GM19043 (cell line): ENCODE measurements around the gene SEPTIN14.
A peak's percentile ranks its signal among the peaks of the same experiment; 100 is the strongest.
"Not testable (repeated sequence)": the region's sequence is repeated elsewhere in the genome, so short reads cannot be mapped to it uniquely, and the experiment has no call there.

ENCODE experiments used
- ATAC-seq: cut with Tn5 transposase; IDR thresholded peaks from one replicate; pipeline ENCODE4 v1.9.1; 2021; ENCODE audit warnings: low read depth; ENCODE audit not compliant: unreplicated experiment

The SEPTIN14 gene

GRCh38 chr7:55862652-55863051 is at the start of gene SEPTIN14:
SEPTIN14 (minus strand) TSS chr7:55862752; CDS start chr7:55861996, 756 bp downstream.
- not testable (repeated sequence) for ATAC-seq

- ATAC-seq, result peak; percentile 92
Observed at GRCh38 chr7:55903985-55904759, 41.6 kb upstream of the SEPTIN14 start.

- not testable (repeated sequence) for ATAC-seq
Observed at GRCh38 chr7:55901059-55901458, 38.5 kb upstream of the SEPTIN14 start.

- ATAC-seq, result no peak
Observed at GRCh38 chr7:55898287-55898686, 35.7 kb upstream of the SEPTIN14 start.

GRCh38 chr7:55895021-55895420 is 32.5 kb upstream of the SEPTIN14 start:
- no peak for ATAC-seq

GRCh38 chr7:55893940-55894339 is 31.4 kb upstream of the SEPTIN14 start:
- no peak for ATAC-seq

- not testable (repeated sequence) for ATAC-seq
Observed at GRCh38 chr7:55888378-55888777, 25.8 kb upstream of the SEPTIN14 start.

GRCh38 chr7:55887821-55888247 is 25.3 kb upstream of the SEPTIN14 start:
- no peak for ATAC-seq

- ATAC-seq, result no peak
Observed at GRCh38 chr7:55884321-55884720, 21.8 kb upstream of the SEPTIN14 start.

- ATAC-seq, result no peak
Observed at GRCh38 chr7:55878691-55879090, 16.1 kb upstream of the SEPTIN14 start.

GRCh38 chr7:55877308-55877707 is 14.8 kb upstream of the SEPTIN14 start:
- no peak for ATAC-seq

- no peak for ATAC-seq
Observed at GRCh38 chr7:55873765-55874164, 11.2 kb upstream of the SEPTIN14 start.

- no peak for ATAC-seq
Observed at GRCh38 chr7:55871932-55872485, 9.5 kb upstream of the SEPTIN14 start.

- not testable (repeated sequence) for ATAC-seq
Observed at GRCh38 chr7:55868989-55869388, 6.4 kb upstream of the SEPTIN14 start.

- not testable (repeated sequence) for ATAC-seq
Observed at GRCh38 chr7:55845164-55845563, 17.4 kb downstream of the SEPTIN14 start.

- no peak for ATAC-seq
Observed at GRCh38 chr7:55838595-55838994, 24.0 kb downstream of the SEPTIN14 start.

- ATAC-seq, result no peak
Observed at GRCh38 chr7:55827577-55827976, 35.0 kb downstream of the SEPTIN14 start.

GRCh38 chr7:55818686-55819085 is 43.9 kb downstream of the SEPTIN14 start:
- no peak for ATAC-seq

- not testable (repeated sequence) for ATAC-seq
Observed at GRCh38 chr7:55797260-55797659, 65.3 kb downstream of the SEPTIN14 start.

GRCh38 chr7:55794527-55794926 is 68.0 kb downstream of the SEPTIN14 start:
- ATAC-seq, result no peak

- ATAC-seq, result no peak
Observed at GRCh38 chr7:55792048-55792447, 70.5 kb downstream of the SEPTIN14 start.

- ATAC-seq, result no peak
Observed at GRCh38 chr7:55787796-55788195, 74.8 kb downstream of the SEPTIN14 start.
